Measurements from ENCODE around the gene SRPK2.
"Not testable (repeated sequence)": the region's sequence is repeated elsewhere in the genome, so short reads cannot be mapped to it uniquely, and the experiment has no call there.

SRPK2 gene

DNA sequence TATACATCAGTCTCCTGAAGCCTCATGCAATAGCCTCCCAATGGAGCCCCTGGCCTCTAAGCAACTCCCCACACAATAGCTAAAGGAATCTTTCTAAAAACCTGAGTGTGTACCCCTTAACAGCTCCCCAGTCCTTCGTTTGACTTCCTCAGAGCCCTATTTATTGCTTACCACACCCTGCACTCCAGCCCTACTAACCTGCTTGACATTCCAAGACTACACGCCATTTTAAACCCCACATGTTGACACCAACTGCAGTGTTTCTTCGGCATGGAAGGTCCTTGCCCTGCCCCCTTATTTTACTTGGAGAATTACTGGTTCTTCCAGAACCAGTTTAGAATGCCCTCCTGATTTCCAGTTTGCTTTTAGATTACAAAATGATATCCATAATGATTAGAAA is 10.8 kb downstream of the SRPK2 start:
- no peak for DNase-seq

- DNase-seq: no peak
Measured at GRCh38 chr7:105376908-105377533, 11.7 kb downstream of the SRPK2 start.

DNA sequence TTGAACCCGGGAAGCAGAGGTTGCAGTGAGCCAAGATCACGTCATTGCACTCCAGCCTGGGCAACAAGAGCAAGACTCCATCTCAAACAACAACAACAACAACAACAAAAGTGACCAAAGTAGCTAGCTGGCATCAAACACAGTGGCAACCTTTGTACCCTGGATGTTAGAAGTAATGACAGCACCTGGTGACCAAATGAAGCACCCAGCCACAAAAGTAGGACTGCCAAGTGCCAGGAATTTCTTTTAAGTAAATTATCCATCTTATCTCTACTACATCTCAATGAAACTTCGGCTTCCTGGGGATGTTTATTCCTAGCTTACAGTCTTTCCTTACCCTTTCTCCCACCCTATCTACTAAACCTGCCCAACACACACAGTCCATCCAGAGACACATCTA is 18.8 kb downstream of the SRPK2 start:
- no peak for DNase-seq

DNA sequence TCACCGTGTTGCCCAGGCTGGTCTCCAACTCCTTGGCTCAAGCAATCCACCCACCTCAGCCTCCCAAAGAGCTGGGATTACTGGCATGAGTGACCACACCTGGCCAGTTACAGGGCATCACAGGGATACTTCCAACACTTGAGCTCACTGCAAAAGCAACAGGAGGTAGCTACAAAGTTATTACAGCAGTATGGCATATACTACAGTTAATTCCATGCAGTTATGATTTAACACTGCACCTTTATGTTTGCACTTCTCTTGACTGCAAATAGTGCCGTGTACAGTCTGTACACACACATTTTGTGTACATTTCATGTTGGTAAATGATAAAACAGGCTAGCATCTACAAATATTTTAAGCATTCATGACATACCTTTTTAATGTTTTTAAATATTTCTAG is 21.3 kb downstream of the SRPK2 start:
- DNase-seq: no peak

- DNase-seq: no peak
Measured at GRCh38 chr7:105365541-105366534, 22.9 kb downstream of the SRPK2 start.

DNA sequence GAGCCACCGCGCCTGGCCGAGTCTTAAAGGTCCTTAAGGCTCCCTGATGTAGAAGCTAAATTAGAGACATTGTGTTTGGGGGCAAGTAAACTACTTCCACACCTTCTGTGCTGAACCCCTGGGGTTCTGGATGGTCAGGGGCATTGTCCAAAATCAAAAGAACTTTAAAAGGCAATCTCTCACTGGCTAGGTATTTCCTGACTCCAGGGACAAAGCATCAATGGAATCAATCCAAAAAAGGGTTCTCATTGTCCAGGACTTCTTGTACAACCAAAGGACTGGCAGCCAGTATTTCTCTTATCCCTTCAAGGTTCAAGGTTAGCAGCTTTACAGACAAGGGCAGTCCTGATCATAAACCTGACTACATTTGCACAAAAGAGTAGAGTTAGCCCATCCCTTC is 24.0 kb downstream of the SRPK2 start:
- DNase-seq: no peak

DNA sequence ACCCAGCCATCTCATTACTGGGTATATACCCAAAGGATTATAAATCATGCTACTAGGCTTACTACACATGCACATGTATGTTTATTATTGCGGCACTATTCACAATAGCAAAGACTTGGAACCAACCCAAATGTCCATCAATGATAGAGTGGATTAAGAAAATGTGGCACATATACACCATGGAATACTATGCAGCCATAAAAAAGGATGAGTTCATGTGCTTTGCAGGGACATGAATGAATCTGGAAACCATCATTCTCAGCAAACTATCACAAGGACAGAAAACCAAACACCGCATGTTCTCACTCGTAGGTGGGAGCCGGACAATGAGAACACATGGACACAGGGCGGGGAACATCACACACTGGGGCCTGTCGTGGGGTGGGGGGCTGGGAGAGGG is 25.1 kb downstream of the SRPK2 start:
- DNase-seq: not testable (repeated sequence)

GRCh38 chr7:105362685-105363084 is 26.0 kb downstream of the SRPK2 start:
- not testable (repeated sequence) for DNase-seq

DNA sequence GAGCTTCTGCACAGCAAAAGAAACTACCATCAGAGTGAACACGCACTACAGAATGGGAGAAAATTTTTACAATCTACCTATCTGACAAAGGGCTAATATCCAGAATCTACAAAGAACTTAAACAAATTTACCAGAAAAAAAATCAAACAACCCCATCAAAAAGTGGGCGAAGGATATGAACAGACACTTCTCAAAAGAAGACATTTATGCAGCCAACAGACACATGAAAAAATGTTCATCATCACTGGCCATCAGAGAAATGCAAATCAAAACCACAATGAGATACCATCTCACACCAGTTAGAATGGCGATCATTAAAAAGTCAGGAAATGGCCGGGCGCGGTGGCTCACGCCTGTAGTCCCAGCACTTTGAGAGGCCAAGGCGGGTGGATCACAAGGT is 26.7 kb downstream of the SRPK2 start:
- DNase-seq: not testable (repeated sequence)

DNA sequence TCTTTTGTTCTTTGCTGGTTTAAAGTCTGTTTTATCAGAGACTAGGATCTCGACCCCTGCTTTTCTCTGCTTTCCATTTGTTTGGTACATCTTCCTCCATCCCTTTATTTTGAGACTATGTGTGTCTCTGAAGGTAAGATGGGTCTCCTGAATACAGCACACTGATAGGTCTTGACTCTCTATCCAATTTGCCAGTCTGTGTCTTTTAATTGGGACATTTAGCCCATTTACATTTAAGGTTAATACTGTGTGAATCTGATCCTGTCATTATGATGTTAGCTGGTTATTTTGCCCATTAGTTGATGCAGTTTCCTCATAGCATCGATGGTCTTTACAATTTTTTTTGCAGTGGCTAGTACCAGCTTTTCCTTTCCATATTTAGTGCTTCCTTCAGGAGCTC is 28.6 kb downstream of the SRPK2 start:
- DNase-seq: not testable (repeated sequence)

GRCh38 chr7:105355701-105356100 is 33.0 kb downstream of the SRPK2 start:
- DNase-seq: no peak

DNA sequence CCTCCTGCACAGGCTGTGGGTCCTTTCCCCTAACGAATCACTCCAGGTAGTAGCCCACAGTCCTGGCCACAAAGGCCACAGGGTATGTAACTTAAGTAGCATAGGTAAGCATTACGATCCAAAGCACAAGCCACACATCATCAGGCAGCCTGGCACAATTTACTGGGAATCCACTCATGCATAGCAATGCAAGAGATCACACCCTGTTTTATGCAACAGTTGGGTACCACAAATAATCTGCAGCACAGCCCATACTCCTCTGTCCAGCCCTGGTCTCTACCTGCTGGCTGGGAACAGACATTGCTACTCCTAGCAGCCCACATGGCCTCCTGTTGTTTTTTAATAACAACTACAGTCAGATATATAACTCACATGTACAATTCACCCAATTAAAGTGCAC is 34.3 kb downstream of the SRPK2 start:
- DNase-seq: no peak

GRCh38 chr7:105353752-105354328 is 34.9 kb downstream of the SRPK2 start:
- DNase-seq: peak in 10 of 56 donors; percentile 1 to 47 (median 8)

DNA sequence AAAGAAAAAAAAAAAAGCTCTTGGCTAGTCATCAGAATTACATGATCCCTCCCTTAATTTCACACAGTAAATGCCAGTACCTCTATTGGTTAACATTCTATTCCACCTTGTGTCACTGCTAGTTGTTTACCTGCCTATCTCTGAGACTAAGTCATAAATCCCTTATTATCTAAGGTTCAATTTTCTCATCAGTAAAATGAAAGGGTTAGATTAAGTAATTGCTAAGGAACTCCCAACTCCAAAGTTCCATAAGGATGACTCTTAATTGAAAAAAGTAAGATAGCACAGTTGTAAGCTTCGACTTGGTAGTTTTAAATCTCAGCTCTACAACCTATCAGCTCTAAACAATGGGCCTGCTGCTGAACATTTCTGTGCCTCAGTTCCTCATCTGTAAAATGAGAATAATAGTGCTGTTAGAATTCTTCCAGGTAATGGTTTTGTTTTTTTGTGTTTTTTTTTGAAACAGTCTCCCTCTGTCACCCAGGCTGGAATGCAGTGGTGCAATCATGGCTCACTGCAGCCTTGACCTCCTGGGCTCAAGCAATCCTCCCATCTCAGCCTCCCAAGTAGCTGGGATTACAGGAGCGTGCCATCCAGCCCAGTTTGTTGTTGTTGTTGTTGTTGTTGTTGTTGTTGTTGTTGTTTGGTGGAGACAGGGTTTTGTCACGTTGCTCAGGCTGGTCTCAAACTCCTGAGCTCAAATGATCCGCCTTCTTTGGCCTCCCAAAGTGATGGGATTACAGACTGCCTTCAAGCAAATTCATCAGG is 35.6 kb downstream of the SRPK2 start:
- no peak for DNase-seq

DNA sequence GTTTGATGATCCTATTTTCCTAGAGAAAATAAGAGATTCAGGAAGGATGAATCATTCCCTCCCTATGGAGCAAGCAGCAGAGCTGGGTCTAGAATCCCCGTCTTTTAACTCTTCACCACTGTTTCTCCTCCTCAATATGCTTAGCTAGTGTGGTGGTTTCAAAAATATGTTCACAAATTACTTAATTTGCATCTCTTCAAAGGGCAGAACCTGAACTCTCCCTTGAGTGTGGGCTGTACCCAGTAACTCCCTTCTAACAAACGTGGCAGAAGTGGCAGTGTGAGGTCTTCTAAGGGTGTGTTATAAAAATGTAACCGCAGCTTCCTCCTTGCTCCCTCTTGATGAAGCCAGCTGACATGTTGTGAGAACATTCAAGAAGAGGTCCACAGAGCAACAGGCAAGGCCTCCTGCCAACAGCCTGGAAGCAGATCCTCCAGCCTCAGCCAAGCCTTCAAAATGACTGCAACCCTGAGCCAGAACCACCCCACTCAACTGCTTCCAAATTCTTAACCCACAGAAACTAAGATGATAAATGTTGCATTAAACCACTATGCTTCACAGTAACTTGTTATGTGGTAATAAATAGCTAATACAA is 36.6 kb downstream of the SRPK2 start:
- DNase-seq: peak in 45 of 56 donors; percentile 4 to 73 (median 29)

DNA sequence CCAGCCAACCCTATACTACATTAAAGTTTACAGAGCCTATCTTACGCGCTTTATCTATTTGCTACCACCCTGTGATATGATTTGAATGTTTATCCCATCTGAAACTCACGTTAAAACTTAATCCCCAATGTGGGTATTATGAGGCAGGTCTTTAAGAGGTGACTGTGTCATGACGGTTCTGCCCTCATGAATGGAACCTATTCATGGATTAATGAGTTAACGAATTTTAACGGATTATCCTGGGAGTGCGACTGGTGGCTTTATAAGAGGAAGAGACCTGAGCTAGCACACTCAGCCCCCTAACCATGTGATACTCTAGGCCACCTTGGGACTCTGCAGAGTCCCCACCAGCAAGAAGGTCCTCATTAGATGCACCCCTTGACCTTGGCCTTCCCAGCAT is 37.8 kb downstream of the SRPK2 start:
- no peak for DNase-seq

DNA sequence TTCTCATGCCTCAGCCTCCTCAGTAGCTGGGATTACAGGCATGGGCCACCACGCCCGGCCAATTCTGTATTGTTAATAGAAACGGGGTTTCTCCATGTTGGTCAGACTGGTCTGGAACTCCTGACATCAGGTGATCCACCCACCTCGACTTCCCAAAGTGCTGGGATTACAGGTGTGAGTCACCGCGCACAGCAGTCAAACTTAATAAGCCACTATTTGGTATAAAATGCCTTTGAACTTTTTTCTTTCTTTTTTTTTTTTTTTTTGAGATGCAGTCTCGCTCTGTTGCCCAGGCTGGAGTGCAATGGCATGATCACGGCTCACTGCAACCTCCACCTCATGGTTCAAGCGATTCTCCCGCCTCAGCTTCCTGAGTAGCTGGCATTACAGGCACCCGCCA is 40.5 kb downstream of the SRPK2 start:
- not testable (repeated sequence) for DNase-seq

DNA sequence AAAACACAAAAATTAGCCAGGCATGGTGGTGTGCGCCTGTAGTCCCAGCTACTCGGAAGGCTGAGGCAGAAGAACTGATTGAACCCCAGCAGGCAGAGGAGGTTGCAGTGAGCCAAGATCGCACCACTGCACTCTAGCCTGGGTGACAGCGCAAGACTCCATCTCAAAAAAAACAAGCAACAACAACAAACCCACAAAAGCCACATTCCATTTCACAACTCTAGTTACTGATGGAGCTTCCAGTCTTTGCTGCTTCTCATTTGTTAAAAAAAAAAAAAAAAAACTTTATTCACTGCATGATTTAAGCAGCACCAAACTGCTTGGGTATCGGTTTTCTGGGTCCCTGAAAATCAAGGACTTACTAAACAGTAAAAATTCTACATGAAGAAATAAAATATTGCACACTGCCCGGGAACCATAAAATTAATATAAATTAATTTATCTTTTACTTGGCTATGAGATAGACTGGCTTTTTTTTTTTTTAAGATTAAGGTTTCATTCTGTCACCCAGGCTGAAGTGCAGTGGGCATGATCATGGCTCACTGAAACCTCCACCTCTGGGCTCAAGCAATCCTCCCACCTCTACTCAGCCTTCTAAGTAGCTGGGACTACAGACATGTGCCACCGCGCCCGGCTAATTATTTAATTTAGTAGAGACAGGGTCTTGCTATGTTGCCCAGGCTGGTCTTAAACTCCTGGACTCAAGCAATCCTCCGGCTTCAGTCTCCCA is 42.0 kb downstream of the SRPK2 start:
- DNase-seq: no peak

GRCh38 chr7:105346138-105346537 is 42.6 kb downstream of the SRPK2 start:
- no peak for DNase-seq

GRCh38 chr7:105345725-105346124 is 43.0 kb downstream of the SRPK2 start:
- no peak for DNase-seq
